GM12875 (cell line): ENCODE data around the gene LDB2.
"Not testable (repeated sequence)": the region's sequence is repeated elsewhere in the genome, so short reads cannot be mapped to it uniquely, and the experiment has no call there.

Source experiments
- H3K4me3 ChIP-seq: one replicate; pipeline ENCODE4 v1.5.1; 2011; ENCODE audit warnings: low read depth, low read length, control low read depth
- CTCF ChIP-seq: IDR thresholded peaks from 2 replicates; pipeline ENCODE4 v1.5.1; 2011; ENCODE audit warnings: low read depth, mild to moderate bottlenecking, control low read depth, inconsistent platforms, low read length, moderate library complexity, borderline replicate concordance; ENCODE audit not compliant: insufficient read depth

Gene LDB2

GRCh38 chr4:16636304-16636703, 262.1 kb downstream of the LDB2 start:
- no peak for TF ChIP-seq CTCF
- no peak overlapping the region for H3K4me3 ChIP-seq

DNA sequence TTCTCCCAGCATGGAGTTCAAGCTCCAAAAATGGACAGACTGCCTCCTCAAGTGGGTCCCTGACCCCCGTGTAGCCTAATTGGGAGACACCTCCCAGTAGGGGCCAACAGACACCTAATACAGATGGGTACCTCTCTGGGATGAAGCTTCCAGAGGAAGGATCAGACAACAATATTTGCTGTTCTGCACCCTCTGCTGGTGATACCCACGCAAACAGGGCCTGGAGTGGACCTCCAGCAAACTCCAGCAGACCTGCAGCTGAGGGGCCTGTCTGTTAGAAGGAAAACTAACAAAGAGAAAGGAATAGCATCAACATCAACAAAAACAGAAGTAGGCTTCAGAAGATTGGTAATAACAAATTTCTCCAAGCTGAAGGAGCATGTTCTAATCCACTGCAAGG, 269.2 kb downstream of the LDB2 start:
- not testable (repeated sequence) for H3K4me3 ChIP-seq

- not testable (repeated sequence) for H3K4me3 ChIP-seq
These were observed 269.6 kb downstream of the LDB2 start for GRCh38 chr4:16628835-16629234.

- H3K4me3 ChIP-seq, result no peak overlapping the region
- TF ChIP-seq CTCF, result no peak
These were observed 270.4 kb downstream of the LDB2 start for GRCh38 chr4:16627999-16628398.

GRCh38 chr4:16626945-16627344, 271.5 kb downstream of the LDB2 start:
- TF ChIP-seq CTCF, result no peak
- no peak overlapping the region for H3K4me3 ChIP-seq

DNA sequence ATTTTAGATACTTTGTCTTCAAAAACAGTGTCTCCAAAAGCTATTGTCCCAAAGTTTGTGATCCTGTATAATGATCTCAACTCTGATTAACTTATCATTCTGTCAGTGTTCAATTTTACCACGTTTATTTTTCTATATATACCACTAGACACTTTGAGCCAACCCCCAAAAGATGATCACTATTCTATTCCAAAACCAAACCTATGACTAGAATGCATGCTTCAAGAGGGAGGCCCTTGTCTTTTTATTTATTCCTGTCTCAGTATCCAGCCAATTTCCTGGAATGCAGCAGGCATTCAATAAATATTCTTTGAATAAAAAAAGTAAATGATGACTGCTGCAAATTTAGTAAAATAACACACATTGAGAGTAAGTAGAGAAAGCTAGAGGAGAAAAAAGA, 275.6 kb downstream of the LDB2 start:
- TF ChIP-seq CTCF, result no peak

DNA sequence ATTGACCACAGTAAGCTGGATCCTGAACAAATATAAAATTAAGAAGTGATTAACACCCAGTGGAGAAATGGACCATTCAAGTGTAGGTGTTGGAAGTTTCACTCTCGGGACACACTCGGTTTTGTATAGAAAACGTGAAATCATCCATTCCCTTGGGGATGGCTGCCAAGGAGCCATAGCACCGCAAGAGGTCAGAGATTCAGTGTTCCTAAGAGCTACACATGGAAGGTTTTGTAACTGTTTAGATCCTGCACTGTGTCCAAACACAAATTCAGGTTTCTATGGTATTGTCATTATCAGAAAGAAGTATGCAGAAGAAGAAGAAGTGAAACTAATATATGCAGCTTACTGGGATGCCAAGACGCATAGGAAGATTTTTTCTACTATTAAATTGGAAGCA, 281.0 kb downstream of the LDB2 start:
- H3K4me3 ChIP-seq, result no peak overlapping the region
- TF ChIP-seq CTCF, result no peak

More for the DNA sequence above, 275.6 kb downstream of the LDB2 start:
- H3K4me3 ChIP-seq, result no peak overlapping the region

- no peak overlapping the region for H3K4me3 ChIP-seq
- TF ChIP-seq CTCF, result no peak
These were observed 281.4 kb downstream of the LDB2 start for GRCh38 chr4:16617011-16617410.
